Measurements from ENCODE around the gene RANBP17.

The RANBP17 gene

GRCh38 chr5:171221916-171222315, 360.1 kb downstream of the RANBP17 start (continued):
- TF ChIP-seq, protein P1, sequence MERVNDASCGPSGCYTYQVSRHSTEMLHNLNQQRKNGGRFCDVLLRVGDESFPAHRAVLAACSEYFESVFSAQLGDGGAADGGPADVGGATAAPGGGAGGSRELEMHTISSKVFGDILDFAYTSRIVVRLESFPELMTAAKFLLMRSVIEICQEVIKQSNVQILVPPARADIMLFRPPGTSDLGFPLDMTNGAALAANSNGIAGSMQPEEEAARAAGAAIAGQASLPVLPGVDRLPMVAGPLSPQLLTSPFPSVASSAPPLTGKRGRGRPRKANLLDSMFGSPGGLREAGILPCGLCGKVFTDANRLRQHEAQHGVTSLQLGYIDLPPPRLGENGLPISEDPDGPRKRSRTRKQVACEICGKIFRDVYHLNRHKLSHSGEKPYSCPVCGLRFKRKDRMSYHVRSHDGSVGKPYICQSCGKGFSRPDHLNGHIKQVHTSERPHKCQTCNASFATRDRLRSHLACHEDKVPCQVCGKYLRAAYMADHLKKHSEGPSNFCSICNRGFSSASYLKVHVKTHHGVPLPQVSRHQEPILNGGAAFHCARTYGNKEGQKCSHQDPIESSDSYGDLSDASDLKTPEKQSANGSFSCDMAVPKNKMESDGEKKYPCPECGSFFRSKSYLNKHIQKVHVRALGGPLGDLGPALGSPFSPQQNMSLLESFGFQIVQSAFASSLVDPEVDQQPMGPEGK (CRISPR knock-in tag; IDR thresholded peaks at IDR 0.05; ENCODE audit: borderline replicate concordance) = no peak
- TF ChIP-seq ZC3H10 (CRISPR knock-in tag; IDR thresholded peaks at IDR 0.05) (no peak), OSR1 (CRISPR knock-in tag; IDR thresholded peaks at IDR 0.05) (no peak), ARNTL (CRISPR knock-in tag; IDR thresholded peaks at IDR 0.05; ENCODE audit: borderline replicate concordance, low read depth) (no peak), RARB (CRISPR knock-in tag; IDR thresholded peaks at IDR 0.05) (no peak), GLIS3 (CRISPR knock-in tag; IDR thresholded peaks at IDR 0.05) (no peak), PPARA (CRISPR knock-in tag; IDR thresholded peaks at IDR 0.05; ENCODE audit: borderline replicate concordance) (no peak)

- ATAC-seq = no peak
- TF ChIP-seq SNAI2 (CRISPR knock-in tag; IDR thresholded peaks at IDR 0.05) (no peak), ZNF565 (CRISPR knock-in tag; conservative IDR thresholded peaks at IDR 0.05; ENCODE audit: low read depth) (no peak), BACH2 (CRISPR knock-in tag; IDR thresholded peaks at IDR 0.05; ENCODE audit: borderline replicate concordance) (no peak), GLIS3 (CRISPR knock-in tag; IDR thresholded peaks at IDR 0.05) (no peak), TOX (CRISPR knock-in tag; IDR thresholded peaks at IDR 0.05; ENCODE audit: borderline replicate concordance) (no peak), CSRNP3 (CRISPR knock-in tag; IDR thresholded peaks at IDR 0.05) (no peak), ZNF70 (CRISPR knock-in tag; IDR thresholded peaks at IDR 0.05) (no peak), PPARA (CRISPR knock-in tag; IDR thresholded peaks at IDR 0.05; ENCODE audit: borderline replicate concordance) (no peak), CSDC2 (CRISPR knock-in tag; IDR thresholded peaks at IDR 0.05) (no peak), ZC3H10 (CRISPR knock-in tag; IDR thresholded peaks at IDR 0.05) (no peak), ISL1 (CRISPR knock-in tag; IDR thresholded peaks at IDR 0.05) (no peak), ZNF8 (CRISPR knock-in tag; IDR thresholded peaks at IDR 0.05) (no peak), TCF4 (CRISPR knock-in tag; IDR thresholded peaks at IDR 0.05; ENCODE audit: borderline replicate concordance) (no peak), ESRRG (CRISPR knock-in tag; IDR thresholded peaks at IDR 0.05) (no peak), ZFP30 (CRISPR knock-in tag; IDR thresholded peaks at IDR 0.05) (no peak), POU6F1 (CRISPR knock-in tag; IDR thresholded peaks at IDR 0.05; ENCODE audit: borderline replicate concordance, low read depth) (no peak)
- TF ChIP-seq, protein P2, sequence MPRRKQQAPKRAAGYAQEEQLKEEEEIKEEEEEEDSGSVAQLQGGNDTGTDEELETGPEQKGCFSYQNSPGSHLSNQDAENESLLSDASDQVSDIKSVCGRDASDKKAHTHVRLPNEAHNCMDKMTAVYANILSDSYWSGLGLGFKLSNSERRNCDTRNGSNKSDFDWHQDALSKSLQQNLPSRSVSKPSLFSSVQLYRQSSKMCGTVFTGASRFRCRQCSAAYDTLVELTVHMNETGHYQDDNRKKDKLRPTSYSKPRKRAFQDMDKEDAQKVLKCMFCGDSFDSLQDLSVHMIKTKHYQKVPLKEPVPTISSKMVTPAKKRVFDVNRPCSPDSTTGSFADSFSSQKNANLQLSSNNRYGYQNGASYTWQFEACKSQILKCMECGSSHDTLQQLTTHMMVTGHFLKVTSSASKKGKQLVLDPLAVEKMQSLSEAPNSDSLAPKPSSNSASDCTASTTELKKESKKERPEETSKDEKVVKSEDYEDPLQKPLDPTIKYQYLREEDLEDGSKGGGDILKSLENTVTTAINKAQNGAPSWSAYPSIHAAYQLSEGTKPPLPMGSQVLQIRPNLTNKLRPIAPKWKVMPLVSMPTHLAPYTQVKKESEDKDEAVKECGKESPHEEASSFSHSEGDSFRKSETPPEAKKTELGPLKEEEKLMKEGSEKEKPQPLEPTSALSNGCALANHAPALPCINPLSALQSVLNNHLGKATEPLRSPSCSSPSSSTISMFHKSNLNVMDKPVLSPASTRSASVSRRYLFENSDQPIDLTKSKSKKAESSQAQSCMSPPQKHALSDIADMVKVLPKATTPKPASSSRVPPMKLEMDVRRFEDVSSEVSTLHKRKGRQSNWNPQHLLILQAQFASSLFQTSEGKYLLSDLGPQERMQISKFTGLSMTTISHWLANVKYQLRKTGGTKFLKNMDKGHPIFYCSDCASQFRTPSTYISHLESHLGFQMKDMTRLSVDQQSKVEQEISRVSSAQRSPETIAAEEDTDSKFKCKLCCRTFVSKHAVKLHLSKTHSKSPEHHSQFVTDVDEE (CRISPR knock-in tag; IDR thresholded peaks at IDR 0.05) = no peak
- TF ChIP-seq, protein P1 (CRISPR knock-in tag; IDR thresholded peaks at IDR 0.05; ENCODE audit: borderline replicate concordance) = no peak
Observed at GRCh38 chr5:171223927-171224326, 362.1 kb downstream of the RANBP17 start.

All from SK-N-SH treated with all-trans-retinoic acid at 6 μM for 48 hours (cell line).